SK-N-SH (cell line): Measurements from ENCODE around the gene FBXO10. TPM values are rescaled to one million over a fixed set of nuclear protein-coding genes. Genes with fewer than 3 reads are reported as not detected.

Experiments used
- CTCF ChIA-PET: fragments of 300-600, 350-600 bp; formaldehyde crosslinking; extraction: SDS; loops from one replicate; lab custom pipeline; 2021; lab: Yijun Ruan, JAX
- POLR2A ChIA-PET: fragments of 350-600 bp; sonication (Branson Sonifier 250); formaldehyde crosslinking; extraction: SDS; loops from one replicate; lab custom pipeline; 2020; ENCODE audit warnings: antibody characterized with exemption, inconsistent platforms; lab: Yijun Ruan, JAX
- DNase-seq: peaks from one replicate; pipeline ENCODE4 v3.0.0; 2012
- H2AFZ ChIP-seq: fragments of 200-600 bp; sonication (generic); 2 replicates; pipeline ENCODE4 v1.8.1; 2016; ENCODE audit warnings: antibody characterized with exemption, mild to moderate bottlenecking, low read depth
- H3F3A ChIP-seq: fragments of 200-600 bp; sonication (generic); replicated peaks from 2 replicates; pipeline ENCODE3; 2016; ENCODE audit warnings: antibody characterized with exemption, mild to moderate bottlenecking; ENCODE audit not compliant: insufficient read depth
- H3K27ac ChIP-seq, 2 experiments: fragments of 200-500 bp in 1 of 2; fragments of 200-600 bp in 1 of 2; sonication (Bioruptor generic) in 1 of 2; sonication (generic), shearing (Covaris generic) in 1 of 2; 2 replicates each; pipeline versions ENCODE4 v1.5.1 to v1.6.1; 2014 to 2016; ENCODE audit warnings: low read depth in 2 of 2, inconsistent platforms in 1 of 2, low read length in 1 of 2, mild to moderate bottlenecking in 1 of 2, mixed read lengths in 1 of 2
- H3K27me3 ChIP-seq: fragments of 200-600 bp; sonication (generic), shearing (Covaris generic); 2 replicates; pipeline ENCODE4 v1.6.1; 2016; ENCODE audit warnings: mixed run types; ENCODE audit not compliant: insufficient read depth
- H3K36me3 ChIP-seq, 2 experiments: fragments of 200-500 bp in 1 of 2; fragments of 200-600 bp in 1 of 2; sonication (Bioruptor generic) in 1 of 2; sonication (generic) in 1 of 2; replicated peaks in 1 of 2; 2 replicates each; pipeline versions ENCODE3 to v1.5.1; 2014 to 2016; ENCODE audit warnings: low read length in 1 of 2, mild to moderate bottlenecking in 1 of 2; ENCODE audit not compliant: insufficient read depth in 2 of 2, control insufficient read depth in 1 of 2
- H3K4me1 ChIP-seq, 2 experiments: fragments of 200-500 bp in 1 of 2; fragments of 200-600 bp in 1 of 2; sonication (Bioruptor generic) in 1 of 2; sonication (generic), shearing (Covaris generic) in 1 of 2; 2 replicates each; pipeline versions ENCODE4 v1.5.1 to v1.6.1; 2014 to 2016; ENCODE audit warnings: low read depth in 1 of 2, low read length in 1 of 2, mixed run types in 1 of 2; ENCODE audit not compliant: insufficient read depth in 2 of 2, control insufficient read depth in 1 of 2
- H3K4me2 ChIP-seq: fragments of 200-600 bp; sonication (generic), shearing (Covaris generic); 2 replicates; pipeline ENCODE4 v1.6.1; 2017; ENCODE audit warnings: mixed run types
- H3K4me3 ChIP-seq, 2 experiments: fragments of 200-500 bp in 1 of 2; fragments of 200-600 bp in 1 of 2; sonication (Bioruptor generic) in 1 of 2; sonication (generic), shearing (Covaris generic) in 1 of 2; 2 replicates each; pipeline versions ENCODE4 v1.5.1 to v1.8.1; 2014 to 2016; ENCODE audit warnings: low read depth in 2 of 2, inconsistent platforms in 1 of 2, low read length in 1 of 2, mild to moderate bottlenecking in 1 of 2, mixed read lengths in 1 of 2, moderate library complexity in 1 of 2
- H3K79me2 ChIP-seq: fragments of 200-600 bp; sonication (generic); 2 replicates; pipeline ENCODE4 v1.8.1; 2017; ENCODE audit warnings: mild to moderate bottlenecking; ENCODE audit not compliant: insufficient read depth
- H3K9ac ChIP-seq: fragments of 200-600 bp; sonication (generic); 2 replicates; pipeline ENCODE4 v1.6.1; 2017; ENCODE audit warnings: mixed run types
- H3K9me2 ChIP-seq: fragments of 200-600 bp; sonication (generic); 2 replicates; pipeline ENCODE4 v1.6.1; 2017; ENCODE audit warnings: mixed run types
- H3K9me3 ChIP-seq: fragments of 200-600 bp; sonication (generic); 2 replicates; pipeline ENCODE4 v1.6.1; 2017; ENCODE audit warnings: mixed run types, mild to moderate bottlenecking, moderate library complexity
- H4K20me1 ChIP-seq: fragments of 200-600 bp; sonication (generic); 2 replicates; pipeline ENCODE4 v1.6.1; 2017; ENCODE audit warnings: mild to moderate bottlenecking, mixed run types; ENCODE audit not compliant: insufficient read depth
- ELF1 ChIP-seq: IDR thresholded peaks from 2 replicates; pipeline ENCODE4 v1.4.0; 2012
- EP300 ChIP-seq, 2 experiments: IDR thresholded peaks; 2 replicates each; pipeline versions ENCODE4 v1.4.0 to v1.6.1; 2012; ENCODE audit warnings: borderline replicate concordance in 1 of 2, low read depth in 1 of 2, low read length in 1 of 2
- EZH2phosphoT487 ChIP-seq: fragments of 200-600 bp; sonication (generic); IDR thresholded peaks from 2 replicates; pipeline ENCODE4 v1.6.1; 2017; ENCODE audit warnings: low read depth, mixed run types, mild to moderate bottlenecking, antibody characterized with exemption, moderate library complexity, borderline replicate concordance
- FOSL2 ChIP-seq: IDR thresholded peaks from 2 replicates; pipeline ENCODE4 v1.4.0; 2012; ENCODE audit warnings: low read depth, mild to moderate bottlenecking, moderate library complexity, borderline replicate concordance
- FOXJ3 ChIP-seq: sonication (generic); formaldehyde crosslinking; IDR thresholded peaks from 2 replicates; pipeline ENCODE4 v1.5.1; 2020; ENCODE audit warnings: mild to moderate bottlenecking, missing genetic modification reagents
- GABPA ChIP-seq: IDR thresholded peaks from 2 replicates; pipeline ENCODE4 v1.4.0; 2012; ENCODE audit warnings: low read depth, mild to moderate bottlenecking
- GATA2 ChIP-seq: sonication (generic); formaldehyde crosslinking; IDR thresholded peaks from 2 replicates; pipeline ENCODE4 v1.5.0; 2020; ENCODE audit warnings: mild to moderate bottlenecking, missing genetic modification reagents
- JUND ChIP-seq: IDR thresholded peaks from 2 replicates; pipeline ENCODE4 v1.4.0; 2012
- MAX ChIP-seq: IDR thresholded peaks from 2 replicates; pipeline ENCODE4 v1.4.0; 2012; ENCODE audit warnings: low read depth
- MEF2A ChIP-seq: IDR thresholded peaks from 2 replicates; pipeline ENCODE4 v1.4.0; 2012; ENCODE audit warnings: low read depth, borderline replicate concordance
- NFIC ChIP-seq: IDR thresholded peaks from 2 replicates; pipeline ENCODE4 v1.4.0; 2012; ENCODE audit warnings: borderline replicate concordance
- PBX3 ChIP-seq: IDR thresholded peaks from 2 replicates; pipeline ENCODE4; 2012
- REST ChIP-seq: IDR thresholded peaks from 2 replicates; pipeline ENCODE4 v1.6.1; 2012; ENCODE audit warnings: mild to moderate bottlenecking, low read depth, low read length, moderate library complexity
- RXRA ChIP-seq: IDR thresholded peaks from 2 replicates; pipeline ENCODE4 v1.4.0; 2012; ENCODE audit warnings: low read depth, mild to moderate bottlenecking, borderline replicate concordance
- SIN3A ChIP-seq: IDR thresholded peaks from 2 replicates; pipeline ENCODE4 v1.6.1; 2012; ENCODE audit warnings: low read depth, mild to moderate bottlenecking, low read length, moderate library complexity, borderline replicate concordance
- TAF1 ChIP-seq: IDR thresholded peaks from 2 replicates; pipeline ENCODE4 v1.6.1; 2012; ENCODE audit warnings: low read depth, mild to moderate bottlenecking, low read length, moderate library complexity, borderline replicate concordance
- TCF12 ChIP-seq: IDR thresholded peaks from 2 replicates; pipeline ENCODE4 v1.4.0; 2012
- WGBS: methylation state at CpG from one replicate; pipeline ENCODE4 v1.1.6; 2017; ENCODE audit warnings: low lambda C conversion rate; 5-methylcytosine and 5-hydroxymethylcytosine counted together
- polyA plus RNA-seq, 3 experiments: library from polyadenylated mRNA; depleted of rRNA; stranded (reverse); fragments of >200 nt; gene quantifications; 2 replicates each; pipeline ENCODE4 v1.2.3, GENCODE V29; 2012

FBXO10 gene
- polyA plus RNA-seq, 1 of the 3 experiments (the other 2 are of a cell fraction): 10.1 TPM

GRCh38 chr9:37540634-37541033 lies 35.5 kb downstream of the FBXO10 start:
- no peaks in the 10 kb centered on the region for H3K79me2 ChIP-seq
- no peak overlapping the region for H3K4me3 ChIP-seq
- H3K4me2 ChIP-seq: no peak overlapping the region
- DNase-seq: no peak
- no peak overlapping the region for H2AFZ ChIP-seq
- no peaks in the 10 kb centered on the region for H3K9me3 ChIP-seq
- peaks cover 8 to 25% of the 10 kb centered on the region in 2 experiments for H3K36me3 ChIP-seq
- no peaks in the 10 kb centered on the region for H3K4me1 ChIP-seq
- no peaks in the 10 kb centered on the region for H3F3A ChIP-seq
- no peak for TF ChIP-seq MAX
- H4K20me1 ChIP-seq: no peaks in the 10 kb centered on the region
- no peak overlapping the region for H3K27ac ChIP-seq
- H3K27me3 ChIP-seq: no peaks in the 10 kb centered on the region
- ChIA-PET POLR2A (no interaction called here), CTCF (no interaction called here)
- 94% methylated on average over 3 of the region's 3 CpGs for WGBS
- no peaks in the 10 kb centered on the region for H3K9me2 ChIP-seq
- H3K9ac ChIP-seq: no peak overlapping the region

- Histone ChIP-seq H3K4me2 (no peak overlapping the region), H4K20me1 (no peaks in the 10 kb centered on the region), H3K36me3 (peaks cover 8 to 26% of the 10 kb centered on the region in 2 experiments), H3F3A (no peaks in the 10 kb centered on the region), H3K79me2 (no peaks in the 10 kb centered on the region), H3K9me2 (no peaks in the 10 kb centered on the region), H3K9me3 (no peaks in the 10 kb centered on the region), H3K4me1 (no peaks in the 10 kb centered on the region), H3K27ac (no peak overlapping the region), H2AFZ (no peak overlapping the region), H3K27me3 (no peaks in the 10 kb centered on the region), H3K4me3 (no peak overlapping the region), H3K9ac (no peak overlapping the region)
- POLR2A ChIA-PET: no interaction called here
- no peak for TF ChIP-seq MEF2A
- no peak for TF ChIP-seq GABPA
- no peak for TF ChIP-seq RXRA
- TF ChIP-seq GATA2 (CRISPR knock-in tag): no peak
- no peak for TF ChIP-seq FOSL2
- no peak for TF ChIP-seq JUND
- TF ChIP-seq SIN3A: no peak
- TF ChIP-seq EP300 (IDR thresholded peaks at IDR 0.05; ENCODE audit: borderline replicate concordance in 1 of 2, low read depth in 1 of 2, low read length in 1 of 2): no peak
- no peak for TF ChIP-seq PBX3
- TF ChIP-seq EZH2phosphoT487: no peak
- no peak for TF ChIP-seq NFIC
- TF ChIP-seq ELF1: no peak
- no peak for TF ChIP-seq FOXJ3
- TF ChIP-seq TCF12: no peak
- TF ChIP-seq TAF1: no peak
- no peak for TF ChIP-seq REST
- CTCF ChIA-PET: no interaction called here
- DNase-seq: no peak
These were observed 36.5 kb downstream of the FBXO10 start for GRCh38 chr9:37539634-37540033.
